Measurements from ENCODE around the gene ACTRT3.
"Not testable (repeated sequence)": the region's sequence is repeated elsewhere in the genome, so short reads cannot be mapped to it uniquely, and the experiment has no call there.

DNA sequence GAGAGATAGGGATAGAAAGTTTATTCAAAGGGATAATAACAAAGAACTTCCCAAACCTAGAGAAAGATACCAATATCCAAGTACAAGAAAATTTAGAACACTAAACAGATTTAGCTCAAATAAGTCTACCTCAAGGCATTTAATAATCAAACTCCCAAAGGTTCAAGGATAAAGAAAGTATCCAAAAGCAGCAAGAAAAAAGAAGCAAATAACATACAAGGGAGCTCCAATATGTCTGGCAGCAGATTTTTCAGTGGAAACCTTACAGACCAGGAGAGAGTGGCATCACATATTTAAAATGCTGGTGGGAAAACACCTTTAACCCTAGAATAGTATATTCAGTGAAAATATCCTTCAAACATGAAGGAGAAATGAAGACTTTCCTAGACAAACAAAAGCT is 37.5 kb downstream of the ACTRT3 start:
- TF ChIP-seq, protein P1, sequence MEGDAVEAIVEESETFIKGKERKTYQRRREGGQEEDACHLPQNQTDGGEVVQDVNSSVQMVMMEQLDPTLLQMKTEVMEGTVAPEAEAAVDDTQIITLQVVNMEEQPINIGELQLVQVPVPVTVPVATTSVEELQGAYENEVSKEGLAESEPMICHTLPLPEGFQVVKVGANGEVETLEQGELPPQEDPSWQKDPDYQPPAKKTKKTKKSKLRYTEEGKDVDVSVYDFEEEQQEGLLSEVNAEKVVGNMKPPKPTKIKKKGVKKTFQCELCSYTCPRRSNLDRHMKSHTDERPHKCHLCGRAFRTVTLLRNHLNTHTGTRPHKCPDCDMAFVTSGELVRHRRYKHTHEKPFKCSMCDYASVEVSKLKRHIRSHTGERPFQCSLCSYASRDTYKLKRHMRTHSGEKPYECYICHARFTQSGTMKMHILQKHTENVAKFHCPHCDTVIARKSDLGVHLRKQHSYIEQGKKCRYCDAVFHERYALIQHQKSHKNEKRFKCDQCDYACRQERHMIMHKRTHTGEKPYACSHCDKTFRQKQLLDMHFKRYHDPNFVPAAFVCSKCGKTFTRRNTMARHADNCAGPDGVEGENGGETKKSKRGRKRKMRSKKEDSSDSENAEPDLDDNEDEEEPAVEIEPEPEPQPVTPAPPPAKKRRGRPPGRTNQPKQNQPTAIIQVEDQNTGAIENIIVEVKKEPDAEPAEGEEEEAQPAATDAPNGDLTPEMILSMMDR (IDR thresholded peaks at IDR 0.05): not testable (repeated sequence)
- TF ChIP-seq POLR2A (IDR thresholded peaks at IDR 0.05): not testable (repeated sequence)
